Measurements from ENCODE around the gene SP110. TPM values are rescaled to one million over a fixed set of nuclear protein-coding genes. Genes with fewer than 3 reads are reported as not detected.
"Not testable (repeated sequence)": the region's sequence is repeated elsewhere in the genome, so short reads cannot be mapped to it uniquely, and the experiment has no call there.

Gene SP110
- total RNA-seq, 1 donor from 2014 or later: 25.7 TPM

DNA sequence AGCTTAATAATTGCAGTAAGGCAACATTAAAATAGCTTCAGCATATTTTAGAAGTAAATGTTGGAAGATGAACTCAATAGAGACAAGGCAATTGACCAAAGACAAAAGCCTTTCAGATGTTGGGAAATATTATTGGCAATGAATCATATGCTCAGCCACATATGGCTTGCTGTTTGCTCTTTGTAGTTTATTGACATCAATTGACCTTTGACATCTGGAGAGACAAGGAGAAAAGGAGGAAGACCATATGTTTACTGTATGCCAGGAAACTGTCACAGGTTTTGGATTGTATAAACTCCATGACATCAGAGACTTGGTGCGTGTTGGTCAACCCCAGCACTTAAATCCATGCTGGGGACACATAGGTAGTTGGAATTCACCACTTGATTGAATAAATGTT, 90.4 kb downstream of the SP110 start:
- no peak for DNase-seq (ENCODE audit: extremely low read depth, low read depth, low spot score)

DNA sequence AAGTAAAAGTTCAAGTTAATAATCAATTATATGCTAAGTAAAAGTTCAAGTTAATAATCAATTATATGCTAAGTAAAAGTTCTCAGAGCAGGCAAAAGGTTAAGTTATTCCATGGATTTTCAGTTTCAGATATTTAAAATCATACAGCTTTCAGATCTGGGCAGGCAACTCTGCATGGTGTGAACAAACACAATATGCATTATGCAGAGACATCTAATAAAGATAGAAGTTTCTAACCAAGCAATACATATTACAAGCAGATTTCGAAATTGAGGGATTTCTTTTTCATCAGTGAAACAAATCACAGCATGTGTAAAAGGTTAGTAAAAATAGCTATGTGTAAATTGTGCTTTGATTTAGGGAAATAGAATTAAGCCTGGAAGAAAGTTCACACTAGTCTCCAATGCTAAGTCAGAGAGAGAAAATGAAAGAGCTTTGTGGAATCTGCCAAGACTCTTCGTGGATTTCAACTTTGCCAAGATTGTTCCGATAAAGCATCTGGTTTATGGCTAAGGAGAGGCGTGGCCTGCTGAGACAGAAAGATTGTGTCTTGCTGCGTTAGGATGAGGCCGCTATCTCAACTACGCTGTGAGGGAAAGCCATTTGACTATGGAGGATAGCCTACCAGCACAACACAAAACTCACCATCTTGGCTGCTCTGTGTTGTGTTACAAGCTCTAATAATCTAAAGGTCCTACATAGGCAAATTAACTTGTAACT, 91.0 kb downstream of the SP110 start:
- no peak for DNase-seq (ENCODE audit: extremely low read depth, low read depth, low spot score)

DNA sequence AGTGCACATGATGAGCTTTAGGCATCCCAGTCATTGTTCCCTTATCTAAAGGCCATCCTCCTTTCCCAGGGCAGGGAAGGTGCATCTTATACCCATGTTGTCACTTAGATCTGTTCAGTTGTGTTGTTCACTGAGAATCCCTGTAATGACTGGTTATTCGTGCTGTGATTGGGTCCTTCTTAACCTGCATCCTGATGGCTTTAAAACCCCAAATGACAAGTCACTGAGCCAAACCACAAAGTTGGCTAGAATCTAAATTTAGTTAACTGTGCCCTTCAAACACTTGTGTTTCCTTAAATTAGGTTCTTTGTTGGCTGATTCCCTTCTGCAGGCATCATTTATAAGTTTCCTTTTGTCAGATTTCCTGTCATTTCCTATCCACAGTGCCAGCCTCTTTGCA, 92.6 kb downstream of the SP110 start:
- no peak for DNase-seq (ENCODE audit: extremely low read depth, low read depth, low spot score)

GRCh38 chr2:230124757-230125431, 94.9 kb downstream of the SP110 start:
- DNase-seq (ENCODE audit: extremely low read depth, low read depth, low spot score): no peak

DNA sequence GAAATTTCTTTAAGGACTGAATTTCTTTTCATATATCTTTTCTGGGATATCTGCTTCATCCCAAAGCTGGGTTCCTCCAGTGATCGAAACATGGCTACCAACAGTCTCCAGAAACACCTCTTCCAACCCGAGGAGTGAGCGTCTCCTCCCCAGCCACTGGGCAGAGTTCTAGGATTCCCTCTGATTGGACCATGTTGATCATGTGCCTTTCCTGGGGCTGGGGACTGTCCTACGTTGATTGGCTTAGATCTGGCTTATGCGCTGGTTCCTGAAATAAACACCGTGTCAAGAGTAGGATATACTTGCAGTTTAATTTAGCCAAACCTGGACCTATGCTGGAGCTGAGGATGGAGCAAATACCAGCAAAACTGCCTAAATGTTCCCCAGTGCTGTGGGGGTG, 95.5 kb downstream of the SP110 start:
- DNase-seq (ENCODE audit: extremely low read depth, low read depth, low spot score): no peak

GRCh38 chr2:230120376-230120775, 99.4 kb downstream of the SP110 start:
- DNase-seq (ENCODE audit: extremely low read depth, low read depth, low spot score): not testable (repeated sequence)

DNA sequence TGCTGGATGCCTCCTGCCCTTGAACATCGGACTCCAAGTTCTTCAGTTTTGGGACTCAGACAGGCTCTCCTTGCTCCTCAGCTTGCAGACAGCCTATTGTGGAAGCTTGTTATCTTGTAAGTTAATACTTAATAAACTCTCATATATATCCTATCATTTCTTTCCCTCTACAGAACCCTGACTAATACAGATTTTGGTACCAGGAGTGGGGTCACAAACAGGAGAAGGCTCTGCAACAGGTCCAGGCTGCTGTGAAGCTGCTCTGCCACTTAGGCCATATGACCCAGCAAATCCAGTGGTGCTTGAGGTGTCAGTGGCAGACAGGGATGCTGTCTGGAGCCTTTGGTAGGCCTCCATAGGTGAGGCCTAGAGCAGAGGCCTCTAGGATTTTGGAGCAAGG, 100.0 kb downstream of the SP110 start:
- DNase-seq (ENCODE audit: extremely low read depth, low read depth, low spot score): not testable (repeated sequence)

Other genes with a start within 250 kb of the SP110 start
- gene SLC16A14, start 151.1 kb downstream of the SP110 start, total RNA-seq: 1.1 and 3.1 TPM in 2 replicates
- gene SP140, start 5.8 kb upstream of the SP110 start, total RNA-seq: 0.10 TPM in 1 of 2 replicates, not detected in the other
- gene SP140L, start 107.2 kb upstream of the SP110 start, total RNA-seq: 15.0 and 34.2 TPM in 2 replicates
- 146 and 208 TPM in 2 replicates for gene SP100, start 196.2 kb upstream of the SP110 start, total RNA-seq

Data from glomerular endothelial cell (primary cell).